Ovary (tissue), 9 donors: ENCODE measurements around the gene CDK19. TPM values are rescaled to one million over a fixed set of nuclear protein-coding genes. Genes with fewer than 3 reads are reported as not detected.

Experiments
- DNase-seq, 5 donors: peaks; one replicate each; pipeline ENCODE4 v3.0.0-alpha.2; 2019 to 2020
- H3K27ac ChIP-seq, 2 donors: fragments of 200-600 bp; one replicate each; pipeline versions ENCODE4 v1.5.1 to v1.8.0; 2019 to 2022
- H3K27me3 ChIP-seq: fragments of 200-600 bp; one replicate; pipeline ENCODE4 v1.8.0; 2022
- H3K36me3 ChIP-seq: fragments of 200-600 bp; sonication (generic); one replicate; pipeline ENCODE4 v1.5.1; 2019
- H3K4me1 ChIP-seq: one replicate; pipeline ENCODE4 v1.8.1; 2013; ENCODE audit warnings: mild to moderate bottlenecking, moderate library complexity; ENCODE audit not compliant: insufficient read depth
- H3K4me3 ChIP-seq: fragments of 200-600 bp; sonication (generic); one replicate; pipeline ENCODE4 v1.5.1; 2017
- H3K9me3 ChIP-seq, 2 donors: fragments of 200-600 bp in 1 of 2; sonication (generic) in 1 of 2; one replicate each; pipeline versions ENCODE4 v1.5.1 to v1.8.1; 2013 to 2019; ENCODE audit warnings: mild to moderate bottlenecking in 1 of 2, moderate library complexity in 1 of 2
- EP300 ChIP-seq: sonication (generic); formaldehyde crosslinking; IDR thresholded peaks from one replicate; pipeline ENCODE4 v1.6.1; 2017; ENCODE audit warnings: antibody characterized with exemption
- POLR2A ChIP-seq: fragments of 450-650 bp; IDR thresholded peaks from one replicate; pipeline ENCODE4 v1.6.1; 2017; ENCODE audit warnings: antibody characterized with exemption, mild to moderate bottlenecking, moderate library complexity
- WGBS, 3 donors: extraction: QIAGEN DNeasy Blood & Tissue Kit in 1 of 3; methylation state at CpG; one replicate each; pipeline versions ENCODE4 v1.1.5 to v1.1.7; 2013 to 2017; 5-methylcytosine and 5-hydroxymethylcytosine counted together
- intact Hi-C, 4 donors: fragments of 100-400 bp; cut with DNase I; formaldehyde crosslinking; loops; one replicate each; pipeline versions ENCODE4 v1.11.0 to v1.15.1; 2022 to 2023
- polyA plus RNA-seq, 2 donors: library from polyadenylated mRNA; stranded (reverse); fragments of 200-250 nt in 1 of 2; fragments of 350-450 nt in 1 of 2; fragmentation: Illumina TruSeq in 1 of 2; extraction: RNeasy Lipid Tissue Mini Kit (QIAGEN cat#74804) in 1 of 2; gene quantifications; one replicate each; pipeline ENCODE4 v1.2.3, GENCODE V29; 2013 to 2014
- total RNA-seq, 7 donors: library from RNA; depleted of rRNA in 2 of 7; stranded (reverse); fragments of >200 nt in 2 of 7; fragmentation: NEBNext Ultra II Directional in 3 of 7; extraction: Animal tissue kit (Norgen Biotek cat#: 25700) in 3 of 7; gene quantifications; one replicate each; pipeline versions ENCODE4 v1.1.0 to v1.2.4, GENCODE V29; 2016 to 2023
- TF ChIP-seq, protein P1 (sequence below), 3 donors: fragments of 450-650 bp in 2 of 3; fragments of 200-600 bp in 1 of 3; IDR thresholded peaks; one replicate each; pipeline versions ENCODE4 v1.5.1 to v1.8.0; 2016 to 2022; ENCODE audit warnings: antibody characterized with exemption in 3 of 3, mild to moderate bottlenecking in 1 of 3
- donor health status: DM: no; HTN: no; CAD: no; lungs with moderate emphysema.
- donor health status: DM: no; HTN: no; CAD: no.
- donor health status: Bipolar disorder and iron deficiency.
- donor health status: DM: yes; HTN: yes; CAD: no.
- donor health status: DM: no; HTN: no; CAD: no.
- donor health status: DM: yes; HTN: yes; CAD: no.

CDK19 gene
- total and polyA plus RNA-seq, 9 donors = 9.8 to 20.8 (median 16.7) TPM

DNA sequence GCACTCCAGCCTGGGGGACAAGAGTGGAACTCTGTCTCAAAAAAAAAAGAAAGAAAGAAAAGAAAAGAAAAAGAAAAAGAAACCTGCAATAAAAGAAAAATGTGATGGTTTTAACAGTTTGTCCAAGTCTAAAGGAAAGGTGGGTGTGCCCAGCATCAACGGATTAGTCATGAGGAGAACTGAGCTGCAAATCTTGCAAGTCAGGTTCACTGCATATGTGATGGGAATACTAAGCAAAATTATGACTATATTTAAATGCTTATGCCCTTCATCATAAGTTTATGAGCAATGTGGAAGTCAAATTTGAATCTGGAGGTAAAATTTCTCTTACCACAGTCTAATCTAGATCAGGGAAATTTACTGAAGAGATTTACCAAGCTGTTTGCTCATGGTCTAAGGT is 13.1 kb upstream of the CDK19 start:
- Histone ChIP-seq H3K27me3 (no peaks in the 10 kb centered on the region), H3K36me3 (no peaks in the 10 kb centered on the region), H3K9me3 (no peaks in the 10 kb centered on the region), H3K4me3 (no peak overlapping the region), H3K4me1 (no peaks in the 10 kb centered on the region), H3K27ac (no peak overlapping the region)
- DNase-seq = no peak
- WGBS, 3 donors = 49 to 60% (median 59%) methylated on average over 1 of the region's 1 CpG
- TF ChIP-seq EP300 = no peak
- no peak for TF ChIP-seq POLR2A
- TF ChIP-seq, protein P1, sequence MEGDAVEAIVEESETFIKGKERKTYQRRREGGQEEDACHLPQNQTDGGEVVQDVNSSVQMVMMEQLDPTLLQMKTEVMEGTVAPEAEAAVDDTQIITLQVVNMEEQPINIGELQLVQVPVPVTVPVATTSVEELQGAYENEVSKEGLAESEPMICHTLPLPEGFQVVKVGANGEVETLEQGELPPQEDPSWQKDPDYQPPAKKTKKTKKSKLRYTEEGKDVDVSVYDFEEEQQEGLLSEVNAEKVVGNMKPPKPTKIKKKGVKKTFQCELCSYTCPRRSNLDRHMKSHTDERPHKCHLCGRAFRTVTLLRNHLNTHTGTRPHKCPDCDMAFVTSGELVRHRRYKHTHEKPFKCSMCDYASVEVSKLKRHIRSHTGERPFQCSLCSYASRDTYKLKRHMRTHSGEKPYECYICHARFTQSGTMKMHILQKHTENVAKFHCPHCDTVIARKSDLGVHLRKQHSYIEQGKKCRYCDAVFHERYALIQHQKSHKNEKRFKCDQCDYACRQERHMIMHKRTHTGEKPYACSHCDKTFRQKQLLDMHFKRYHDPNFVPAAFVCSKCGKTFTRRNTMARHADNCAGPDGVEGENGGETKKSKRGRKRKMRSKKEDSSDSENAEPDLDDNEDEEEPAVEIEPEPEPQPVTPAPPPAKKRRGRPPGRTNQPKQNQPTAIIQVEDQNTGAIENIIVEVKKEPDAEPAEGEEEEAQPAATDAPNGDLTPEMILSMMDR (IDR thresholded peaks at IDR 0.05) = no peak
- intact Hi-C loops = no loop called here

DNA sequence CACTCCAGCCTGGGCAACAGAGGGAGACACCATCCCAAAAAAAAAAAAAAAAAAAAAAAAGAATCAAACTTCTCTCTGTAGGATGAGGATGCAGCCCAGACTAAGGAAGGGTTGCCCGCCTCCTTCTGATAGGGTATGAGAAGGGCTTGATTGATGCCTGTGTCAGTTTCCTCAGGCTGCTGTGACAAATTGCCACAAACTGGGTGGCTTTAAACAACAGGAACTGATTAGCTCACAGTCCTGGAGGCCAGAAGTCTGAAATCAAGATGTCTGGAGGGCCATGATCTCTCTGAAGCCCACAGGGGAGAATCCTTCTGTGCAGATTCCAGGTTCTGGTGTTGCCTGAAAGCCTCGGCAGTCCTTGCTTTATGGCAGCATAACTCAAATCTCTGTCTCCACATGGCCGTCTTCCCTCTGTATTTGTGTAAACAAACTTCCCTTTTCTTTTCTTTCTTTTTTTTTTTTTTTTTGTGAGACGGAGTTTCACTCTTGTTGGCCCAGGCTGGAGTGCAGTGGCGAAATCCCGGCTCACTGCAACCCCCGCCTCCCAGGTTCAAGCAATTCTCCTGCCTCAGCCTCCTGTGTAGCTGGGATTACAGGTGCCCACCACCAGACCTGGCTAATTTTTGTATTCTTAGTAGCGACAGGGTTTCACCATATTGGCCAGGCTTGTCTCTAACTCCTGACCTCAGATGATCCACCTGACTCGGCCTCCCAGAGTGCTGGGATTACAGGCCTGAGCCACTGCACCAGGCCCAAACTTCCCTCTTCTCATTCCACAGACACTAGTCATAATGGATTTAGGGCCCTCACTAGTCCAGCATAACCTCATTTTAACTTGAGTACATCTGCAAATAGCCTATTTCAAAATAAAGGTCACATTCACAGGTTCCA is 11.2 kb upstream of the CDK19 start:
- WGBS, 3 donors = 73 to 78% (median 73%) methylated on average over 9 of the region's 9 CpGs
- no peak overlapping the region for H3K27ac ChIP-seq
- no peak overlapping the region for H3K4me3 ChIP-seq
- H3K9me3 ChIP-seq = no peaks in the 10 kb centered on the region
- intact Hi-C loops = no loop called here
- no peaks in the 10 kb centered on the region for H3K36me3 ChIP-seq
- no peak for DNase-seq
- TF ChIP-seq EP300 (no peak), POLR2A (no peak)
- TF ChIP-seq, protein P1 (IDR thresholded peaks at IDR 0.05) = no peak
- no peaks in the 10 kb centered on the region for H3K27me3 ChIP-seq
- H3K4me1 ChIP-seq = peaks cover 3% of the 10 kb centered on the region

DNA sequence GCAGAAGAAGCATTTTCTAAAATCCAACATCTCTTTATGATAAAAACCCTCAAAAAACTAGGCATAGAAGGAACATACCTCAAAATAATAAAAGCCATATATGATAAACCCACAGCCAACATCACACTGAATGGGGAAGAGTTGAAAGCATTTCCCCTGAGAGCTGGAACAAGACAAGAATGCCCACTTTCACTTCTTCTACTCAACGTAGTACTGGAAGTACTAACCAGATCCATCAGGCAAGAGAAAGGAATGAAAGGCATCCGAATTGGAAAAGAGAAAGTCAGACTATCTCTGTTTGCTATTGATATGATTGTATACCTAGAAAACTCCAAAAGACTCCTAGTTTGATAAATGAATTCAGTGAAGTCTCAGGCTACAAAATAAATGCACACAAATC is 7.9 kb upstream of the CDK19 start:
- Histone ChIP-seq H3K9me3 (no peaks in the 10 kb centered on the region), H3K4me1 (peaks cover 6% of the 10 kb centered on the region), H3K27me3 (no peaks in the 10 kb centered on the region), H3K4me3 (no peak overlapping the region), H3K36me3 (no peaks in the 10 kb centered on the region), H3K27ac (no peak overlapping the region)
- intact Hi-C loops = no loop called here
- TF ChIP-seq, protein P1 (IDR thresholded peaks at IDR 0.05) = no peak
- TF ChIP-seq EP300 (no peak), POLR2A (no peak)
- no peak for DNase-seq
- 12 to 18% (median 13%) methylated on average over 2 of the region's 2 CpGs for WGBS, 3 donors

DNA sequence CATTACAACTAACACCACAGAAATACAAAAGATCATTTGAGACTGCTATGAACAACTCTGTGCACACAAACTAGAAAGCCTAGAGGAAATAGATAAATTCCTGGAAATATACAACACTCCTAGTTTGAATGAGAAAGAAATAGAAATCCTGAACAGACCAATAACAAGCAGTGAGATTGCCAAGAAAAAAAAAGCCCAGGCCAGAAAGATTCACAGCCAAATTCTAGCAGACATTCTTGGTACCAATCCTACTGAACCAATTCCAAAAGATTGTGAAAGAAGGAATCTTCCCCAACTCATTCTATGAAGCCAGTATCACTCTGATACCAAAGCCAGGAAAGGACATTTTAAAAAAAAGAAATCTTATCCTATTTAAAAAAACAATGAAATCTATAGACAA is 7.0 kb upstream of the CDK19 start:
- no peaks in the 10 kb centered on the region for H3K36me3 ChIP-seq
- no peak overlapping the region for H3K27ac ChIP-seq
- no peak overlapping the region for H3K4me3 ChIP-seq
- H3K9me3 ChIP-seq = no peaks in the 10 kb centered on the region
- H3K27me3 ChIP-seq = no peaks in the 10 kb centered on the region
- no peak for TF ChIP-seq POLR2A
- no peak for TF ChIP-seq EP300
- TF ChIP-seq, protein P1 (IDR thresholded peaks at IDR 0.05) = no peak
- intact Hi-C loops = no loop called here
- no peak for DNase-seq
- peaks cover 6% of the 10 kb centered on the region for H3K4me1 ChIP-seq
